Endothelial cell of umbilical vein (primary cell): Measurements from ENCODE around the gene GMCL2. TPM values are rescaled to one million over a fixed set of nuclear protein-coding genes. Genes with fewer than 3 reads are reported as not detected.

Source experiments
- BruUV-seq: library from RNA; stranded (reverse); fragments of 400-500 nt; replicated peaks from 2 replicates; lab custom pipeline; 2021; lab: Mats Ljungman, UMichigan
- CTCF ChIA-PET: fragments of 300-600, 350-600 bp; sonication (Branson Sonifier 250); formaldehyde crosslinking; loops from one replicate; lab custom pipeline; 2021; ENCODE audit warnings: antibody characterized with exemption, inconsistent platforms; lab: Charles Lee
- POLR2A ChIA-PET: fragments of 300-600, 350-600 bp; sonication (Branson Sonifier 250); formaldehyde crosslinking; loops from one replicate; lab custom pipeline; 2021; ENCODE audit warnings: antibody characterized with exemption, inconsistent platforms; lab: Charles Lee
- DNase-seq: peaks from one replicate; pipeline ENCODE4 v3.0.0-alpha.2; 2011; ENCODE audit warnings: low read depth, low spot score
- FAIRE-seq: peaks from 2 replicates; lab custom pipeline; 2011; peaks lifted over from hg19 to GRCh38; lab: Jason Lieb, UNC
- H2AFZ ChIP-seq: 2 replicates; pipeline ENCODE4 v1.6.0; 2012; ENCODE audit warnings: low read depth, low read length, control low read depth, inconsistent platforms
- H3K27ac ChIP-seq: 2 replicates; pipeline ENCODE4 v1.5.1; 2011; ENCODE audit warnings: low read depth, mild to moderate bottlenecking, control low read depth, low read length, moderate library complexity; ENCODE audit not compliant: insufficient read depth
- H3K27me3 ChIP-seq, 2 experiments: 2 replicates each; pipeline versions ENCODE4 v1.6.0 to v1.6.1; 2011; ENCODE audit warnings: low read length in 2 of 2, mixed read lengths in 1 of 2; ENCODE audit not compliant: control insufficient read depth in 2 of 2, insufficient read depth in 2 of 2
- H3K36me3 ChIP-seq, 2 experiments: 2 replicates in 1 of 2; 3 replicates in 1 of 2; pipeline ENCODE4 v1.5.1; 2011; ENCODE audit warnings: low read length in 2 of 2, mild to moderate bottlenecking in 1 of 2, moderate library complexity in 1 of 2; ENCODE audit not compliant: control insufficient read depth in 2 of 2, insufficient read depth in 2 of 2; ENCODE audit errors: extremely low read depth in 1 of 2
- H3K4me1 ChIP-seq: 3 replicates; pipeline ENCODE4 v1.5.1; 2011; ENCODE audit warnings: mild to moderate bottlenecking, low read length; ENCODE audit not compliant: control insufficient read depth, insufficient read depth; ENCODE audit errors: extremely low read depth
- H3K4me2 ChIP-seq: 2 replicates; pipeline ENCODE4 v1.6.1; 2011; ENCODE audit warnings: low read length, control low read depth, mixed read lengths; ENCODE audit not compliant: insufficient read depth
- H3K4me3 ChIP-seq, 3 experiments: fragments of 200-600 bp in 1 of 3; sonication (generic), shearing (Covaris generic) in 1 of 3; replicated peaks in 1 of 3; 2 replicates each; pipeline ENCODE4 v1.5.1; 2011 to 2016; ENCODE audit warnings: control low read depth in 3 of 3, low read length in 3 of 3, mild to moderate bottlenecking in 2 of 3, inconsistent platforms in 1 of 3, low read depth in 1 of 3, moderate library complexity in 1 of 3; ENCODE audit not compliant: insufficient read depth in 1 of 3
- H3K79me2 ChIP-seq: 2 replicates; pipeline ENCODE4 v1.6.0; 2012; ENCODE audit warnings: low read length, inconsistent platforms; ENCODE audit not compliant: control insufficient read depth, insufficient read depth
- H3K9ac ChIP-seq: replicated peaks from 2 replicates; pipeline ENCODE3; 2011; ENCODE audit warnings: low read length, control low read depth; ENCODE audit not compliant: insufficient read depth; ENCODE audit errors: extremely low read depth
- H3K9me1 ChIP-seq: replicated peaks from 3 replicates; pipeline ENCODE4 v1.6.0; 2011; ENCODE audit warnings: mild to moderate bottlenecking, low read length; ENCODE audit not compliant: control insufficient read depth, insufficient read depth; ENCODE audit errors: extremely low read depth
- H3K9me3 ChIP-seq: replicated peaks from 2 replicates; pipeline ENCODE4 v1.5.1; 2012; ENCODE audit warnings: low read length, inconsistent platforms; ENCODE audit not compliant: control insufficient read depth, insufficient read depth
- H4K20me1 ChIP-seq: replicated peaks from 2 replicates; pipeline ENCODE3; 2011; ENCODE audit warnings: mild to moderate bottlenecking, low read length; ENCODE audit not compliant: control insufficient read depth, insufficient read depth; ENCODE audit errors: extremely low read depth
- EZH2 ChIP-seq: IDR thresholded peaks from 2 replicates; pipeline ENCODE4 v1.6.1; 2012; ENCODE audit warnings: borderline replicate concordance, low read depth, mild to moderate bottlenecking, moderate library complexity, low read length, inconsistent platforms; ENCODE audit not compliant: severe bottlenecking
- FOS ChIP-seq: IDR thresholded peaks from 2 replicates; pipeline ENCODE4 v1.6.1; 2011; ENCODE audit warnings: mild to moderate bottlenecking, low read length, moderate library complexity, borderline replicate concordance; ENCODE audit not compliant: insufficient read depth
- GATA2 ChIP-seq: IDR thresholded peaks from 2 replicates; pipeline ENCODE4 v1.7.0; 2011; ENCODE audit warnings: low read depth, mild to moderate bottlenecking, moderate library complexity, mixed read lengths, low read length; ENCODE audit not compliant: insufficient read length, insufficient read depth
- MYC ChIP-seq: IDR thresholded peaks from one replicate; pipeline ENCODE4 v1.6.1; 2011; ENCODE audit warnings: mild to moderate bottlenecking, low read depth, low read length
- POLR2A ChIP-seq: IDR thresholded peaks from 2 replicates; pipeline ENCODE4 v1.6.1; 2012; ENCODE audit warnings: low read depth, mild to moderate bottlenecking, control low read depth, low read length
- dilution Hi-C: fragments of 300-500 bp; cut with MboI; formaldehyde crosslinking; loops from one replicate; pipeline ENCODE4 v1.15.0; 2019; ENCODE audit warnings: low sequenced_read_pairs; ENCODE audit not compliant: extremely low pct_ligation_motif_present
- intact Hi-C: fragments of 100-400 bp; cut with micrococcal nuclease; formaldehyde crosslinking; loops from one replicate; pipeline ENCODE4 v1.10.0; 2022
- polyA plus RNA-seq, 4 experiments: library from polyadenylated mRNA; depleted of rRNA in 3 of 4; stranded (reverse) in 3 of 4; unstranded in 1 of 4; fragments of >200 nt; gene quantifications; 2 replicates each; pipeline versions ENCODE4 v1.2.1 to v1.2.3, GENCODE V29; 2011 to 2012; ENCODE audit warnings: missing spikeins in 1 of 4
- total RNA-seq: library from RNA; stranded (reverse); gene quantifications from 2 replicates; pipeline ENCODE4 v1.2.3, GENCODE V29; 2021
- TF ChIP-seq, protein P1 (sequence below), 2 donors: IDR thresholded peaks; 1 replicate in 1 of 2; 2 replicates in 1 of 2; pipeline ENCODE4 v1.5.1; 2011; ENCODE audit warnings: low read length in 2 of 2, mild to moderate bottlenecking in 2 of 2, moderate library complexity in 2 of 2, control low read depth in 1 of 2, inconsistent platforms in 1 of 2, low read depth in 1 of 2; ENCODE audit not compliant: insufficient read depth in 1 of 2; ENCODE audit errors: extremely low read depth in 1 of 2

The GMCL2 gene
- total and polyA plus RNA-seq, 2 donors (not counting 3 experiments of a cell fraction or from before 2014, with no cell fraction given) = not detected

GRCh38 chr5:178136990-178137389 is 50.2 kb downstream of the GMCL2 start:
- dilution Hi-C loops (no loop called here), intact Hi-C loops (no loop called here)
- Histone ChIP-seq H3K9me3 (no peaks in the 10 kb centered on the region), H2AFZ (no peak overlapping the region), H3K79me2 (no peaks in the 10 kb centered on the region), H3K9me1 (no peaks in the 10 kb centered on the region), H3K4me1 (no peaks in the 10 kb centered on the region), H3K9ac (no peak overlapping the region), H3K36me3 (peaks cover 0 to 13% of the 10 kb centered on the region in 2 experiments), H3K4me3 (no peak overlapping the region), H3K27me3 (no peaks in the 10 kb centered on the region), H3K4me2 (no peak overlapping the region), H3K27ac (no peak overlapping the region), H4K20me1 (no peaks in the 10 kb centered on the region)
- POLR2A ChIA-PET = no interaction called here
- TF ChIP-seq EZH2 (no peak), GATA2 (no peak), FOS (no peak), POLR2A (no peak), MYC (no peak)
- TF ChIP-seq, protein P1, sequence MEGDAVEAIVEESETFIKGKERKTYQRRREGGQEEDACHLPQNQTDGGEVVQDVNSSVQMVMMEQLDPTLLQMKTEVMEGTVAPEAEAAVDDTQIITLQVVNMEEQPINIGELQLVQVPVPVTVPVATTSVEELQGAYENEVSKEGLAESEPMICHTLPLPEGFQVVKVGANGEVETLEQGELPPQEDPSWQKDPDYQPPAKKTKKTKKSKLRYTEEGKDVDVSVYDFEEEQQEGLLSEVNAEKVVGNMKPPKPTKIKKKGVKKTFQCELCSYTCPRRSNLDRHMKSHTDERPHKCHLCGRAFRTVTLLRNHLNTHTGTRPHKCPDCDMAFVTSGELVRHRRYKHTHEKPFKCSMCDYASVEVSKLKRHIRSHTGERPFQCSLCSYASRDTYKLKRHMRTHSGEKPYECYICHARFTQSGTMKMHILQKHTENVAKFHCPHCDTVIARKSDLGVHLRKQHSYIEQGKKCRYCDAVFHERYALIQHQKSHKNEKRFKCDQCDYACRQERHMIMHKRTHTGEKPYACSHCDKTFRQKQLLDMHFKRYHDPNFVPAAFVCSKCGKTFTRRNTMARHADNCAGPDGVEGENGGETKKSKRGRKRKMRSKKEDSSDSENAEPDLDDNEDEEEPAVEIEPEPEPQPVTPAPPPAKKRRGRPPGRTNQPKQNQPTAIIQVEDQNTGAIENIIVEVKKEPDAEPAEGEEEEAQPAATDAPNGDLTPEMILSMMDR (IDR thresholded peaks at IDR 0.05; ENCODE audit: extremely low read depth in 1 of 2, insufficient read depth in 1 of 2, low read depth in 1 of 2, low read length in 2 of 2) = no peak
- no peak for FAIRE-seq
- no TSS peak for BruUV-seq
- no peak for DNase-seq
- CTCF ChIA-PET = interaction anchor here (1.0 to 2.9 kb wide), 2 partner anchors 10 to 61 kb away, joined by 3 to 18 read pairs; no protein-coding TSS in a partner anchor

Other genes with a start within 250 kb of the GMCL2 start
- gene PROP1, start 191.1 kb downstream of the GMCL2 start, total RNA-seq = not detected in 2 replicates
- gene PROP1, start 191.1 kb downstream of the GMCL2 start, polyA plus RNA-seq = not detected in 2 replicates
- gene N4BP3, start 73.8 kb downstream of the GMCL2 start, total RNA-seq = 38.2 and 40.3 TPM in 2 replicates
- gene N4BP3, start 73.8 kb downstream of the GMCL2 start, polyA plus RNA-seq = 11.8 and 12.5 TPM in 2 replicates
- 34.2 and 38.2 TPM in 2 replicates for gene RMND5B, start 56.4 kb downstream of the GMCL2 start, total RNA-seq
- gene RMND5B, start 56.4 kb downstream of the GMCL2 start, polyA plus RNA-seq = 37.2 and 40.2 TPM in 2 replicates
- 205 and 210 TPM in 2 replicates for gene NHP2, start 33.5 kb downstream of the GMCL2 start, total RNA-seq
- 202 and 220 TPM in 2 replicates for gene NHP2, start 33.5 kb downstream of the GMCL2 start, polyA plus RNA-seq
- 309 and 310 TPM in 2 replicates for gene HNRNPAB, start 17.2 kb upstream of the GMCL2 start, total RNA-seq
- gene HNRNPAB, start 17.2 kb upstream of the GMCL2 start, polyA plus RNA-seq = 165 and 207 TPM in 2 replicates
- 80.5 and 81.7 TPM in 2 replicates for gene PHYKPL, start 45.4 kb upstream of the GMCL2 start, total RNA-seq
- gene PHYKPL, start 45.4 kb upstream of the GMCL2 start, polyA plus RNA-seq = 71.7 and 75.8 TPM in 2 replicates